BLaER1 treated with 17β-estradiol and CSF1 and Interleukin-3, amounts not matched to agents 10 nM and 100 nM (cell line): ENCODE results near the gene TRIM67.
"Not testable (repeated sequence)": the region's sequence is repeated elsewhere in the genome, so short reads cannot be mapped to it uniquely, and the experiment has no call there.

Source experiments
- H3K27ac ChIP-seq, 11 experiments: shearing (Covaris generic); formaldehyde crosslinking; 2 replicates each; pipeline ENCODE4 v1.8.1; 2022
- H3K27me3 ChIP-seq, 11 experiments: shearing (Covaris generic); formaldehyde crosslinking; 2 replicates each; pipeline ENCODE4 v1.8.1; 2022
- H3K36me3 ChIP-seq, 11 experiments: shearing (Covaris generic); formaldehyde crosslinking; 2 replicates each; pipeline ENCODE4 v1.8.1; 2022
- H3K4me1 ChIP-seq, 10 experiments: shearing (Covaris generic); formaldehyde crosslinking; 2 replicates each; pipeline ENCODE4 v1.8.1; 2022
- H3K4me2 ChIP-seq, 11 experiments: shearing (Covaris generic); formaldehyde crosslinking; 2 replicates each; pipeline ENCODE4 v1.8.1; 2022
- H3K4me3 ChIP-seq, 10 experiments: shearing (Covaris generic); formaldehyde crosslinking; 2 replicates each; pipeline ENCODE4 v1.8.1; 2022
- H3K9ac ChIP-seq, 11 experiments: shearing (Covaris generic); formaldehyde crosslinking; 2 replicates each; pipeline ENCODE4 v1.8.1; 2022
- H3K9me3 ChIP-seq, 11 experiments: shearing (Covaris generic); formaldehyde crosslinking; replicated peaks in 1 of 11; 2 replicates each; pipeline ENCODE4 v1.8.1; 2022
- H4K20me1 ChIP-seq, 11 experiments: shearing (Covaris generic); formaldehyde crosslinking; 2 replicates each; pipeline ENCODE4 v1.8.1; 2022
- Cebpa-rat ChIP-seq, 11 experiments: shearing (Covaris generic); IDR thresholded peaks; 2 replicates each; pipeline ENCODE4 v1.8.1; 2022

The TRIM67 gene

DNA sequence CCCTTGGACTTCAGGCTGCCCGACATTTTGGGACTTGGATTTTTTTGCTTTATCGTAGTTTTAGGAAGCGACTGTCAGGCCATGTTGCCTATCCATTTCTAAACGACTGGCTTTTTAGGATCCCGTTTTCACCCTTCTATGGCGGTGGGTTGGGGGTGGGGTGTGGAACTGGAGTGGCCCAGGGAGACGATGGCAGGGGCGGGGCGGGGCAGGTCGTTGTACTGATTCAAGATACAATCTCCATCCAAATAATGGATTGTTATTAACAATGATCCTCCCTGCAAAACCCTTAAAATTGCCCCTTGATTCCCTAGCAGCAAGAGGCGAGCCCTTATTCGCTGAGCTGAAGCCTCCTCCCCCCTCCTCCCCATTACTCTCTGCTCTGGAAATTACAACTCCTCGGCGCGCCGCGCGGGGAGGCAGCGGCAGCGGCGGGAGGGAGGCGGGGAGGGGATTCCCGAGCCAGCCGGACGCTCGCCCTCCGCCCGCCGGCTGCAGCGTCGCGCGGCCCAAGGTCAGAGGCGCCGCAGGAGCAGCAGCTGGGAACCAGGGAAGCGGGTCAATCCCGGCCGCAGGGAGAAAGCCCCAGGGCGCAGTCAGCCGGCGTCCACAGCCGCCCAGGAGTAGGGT, at the start of gene TRIM67:
TSS of gene TRIM67 (plus strand) at position 392 of the 630 bp plus-strand sequence. CDS start 912 bp downstream, outside the sequence.
- no peaks in the 10 kb centered on the region for H3K36me3 ChIP-seq
- H4K20me1 ChIP-seq, result no peaks in the 10 kb centered on the region
- H3K9me3 ChIP-seq, result peaks cover 28 to 39% (median 35%) of the 10 kb centered on the region in 11 experiments
- TF ChIP-seq Cebpa-rat (IDR thresholded peaks at IDR 0.05), result no peak
- H3K4me2 ChIP-seq, result no peak within 1 kb of the TSS
- no peak within 1 kb of the TSS for H3K27ac ChIP-seq
- 0 out of 20 replicates have a peak within 1 kb of the TSS, but pooled peaks of 1 of the 10 experiments have one; percentile 11 for H3K4me3 ChIP-seq
- peaks cover 22 to 41% (median 30%) of the 10 kb centered on the region in 11 experiments for H3K27me3 ChIP-seq
- H3K4me1 ChIP-seq, result peaks cover 0 to 17% (median 0%) of the 10 kb centered on the region in 10 experiments; a peak in 4 of 20 replicates
- H3K9ac ChIP-seq, result no peak within 1 kb of the TSS

DNA sequence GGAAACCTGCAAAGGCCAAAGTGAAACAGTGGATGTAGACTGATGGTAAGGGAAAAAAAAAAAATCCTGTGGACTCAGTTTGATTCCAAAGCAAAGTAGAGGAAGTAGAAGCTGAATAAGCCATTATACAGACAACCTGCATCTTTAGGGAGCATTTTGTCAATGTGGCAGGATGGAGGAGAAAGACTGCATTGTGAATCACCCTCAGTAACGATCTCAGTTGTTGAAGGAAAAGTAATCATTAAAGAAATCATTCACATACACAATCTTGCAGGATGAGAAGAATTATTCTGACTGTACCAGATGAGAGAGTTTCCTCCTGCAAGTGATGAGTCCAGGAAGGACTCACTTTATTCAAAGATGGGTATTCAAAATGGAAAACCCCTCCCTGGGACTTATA, 45.1 kb upstream of the TRIM67 start:
- Histone ChIP-seq H3K27me3 (no peaks in the 10 kb centered on the region), H3K4me2 (no peak overlapping the region), H3K9me3 (peaks cover 28 to 37% (median 31%) of the 10 kb centered on the region in 11 experiments), H3K4me3 (no peak overlapping the region), H4K20me1 (no peaks in the 10 kb centered on the region), H3K36me3 (no peaks in the 10 kb centered on the region), H3K4me1 (peaks cover 0 to 8% (median 0%) of the 10 kb centered on the region in 10 experiments; a peak in 1 of 20 replicates), H3K9ac (no peak overlapping the region), H3K27ac (no peak overlapping the region)
- no peak for TF ChIP-seq Cebpa-rat (IDR thresholded peaks at IDR 0.05)

DNA sequence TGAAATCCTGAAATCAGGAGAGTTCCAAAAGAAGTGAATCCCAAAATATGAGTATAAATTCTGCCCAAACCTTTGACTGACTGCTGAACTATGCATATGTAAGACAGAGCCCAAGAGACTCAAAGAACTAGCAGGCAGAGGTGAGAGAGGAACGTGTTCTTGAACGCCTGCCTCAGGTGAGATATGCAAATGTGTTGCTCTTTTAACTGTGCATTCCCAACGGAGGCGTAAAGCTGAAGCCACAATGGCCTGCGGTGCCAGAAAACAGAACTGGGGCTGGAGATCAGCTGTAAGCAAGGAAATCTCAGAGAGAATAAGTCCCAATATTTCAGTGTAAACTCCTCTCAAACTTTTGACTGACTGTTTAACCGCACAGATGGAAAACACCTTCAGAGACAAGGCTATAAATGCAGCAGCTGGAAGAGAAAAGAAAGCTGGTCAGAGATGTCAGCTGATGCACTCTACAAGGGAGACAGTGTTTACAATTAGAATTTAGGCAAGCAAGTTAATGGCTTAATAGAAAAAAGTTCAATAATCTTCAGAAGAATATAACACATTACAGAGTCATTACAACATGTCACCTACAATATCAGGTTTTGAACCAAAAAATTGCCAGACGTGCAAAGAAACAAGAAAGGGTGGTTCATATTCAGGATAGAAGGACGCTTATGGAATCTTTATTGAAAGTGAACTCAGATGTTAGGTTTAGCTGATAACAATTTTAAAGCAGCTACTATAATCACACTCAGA, 43.0 kb upstream of the TRIM67 start:
- H3K9me3 ChIP-seq, result peaks cover 19 to 28% (median 24%) of the 10 kb centered on the region in 11 experiments
- H3K4me1 ChIP-seq, result no peaks in the 10 kb centered on the region
- H3K4me3 ChIP-seq, result no peak overlapping the region
- H3K4me2 ChIP-seq, result no peak overlapping the region
- H3K36me3 ChIP-seq, result no peaks in the 10 kb centered on the region
- no peak overlapping the region for H3K27ac ChIP-seq
- no peak for TF ChIP-seq Cebpa-rat (IDR thresholded peaks at IDR 0.05)
- H4K20me1 ChIP-seq, result no peaks in the 10 kb centered on the region
- H3K27me3 ChIP-seq, result no peaks in the 10 kb centered on the region
- H3K9ac ChIP-seq, result no peak overlapping the region

DNA sequence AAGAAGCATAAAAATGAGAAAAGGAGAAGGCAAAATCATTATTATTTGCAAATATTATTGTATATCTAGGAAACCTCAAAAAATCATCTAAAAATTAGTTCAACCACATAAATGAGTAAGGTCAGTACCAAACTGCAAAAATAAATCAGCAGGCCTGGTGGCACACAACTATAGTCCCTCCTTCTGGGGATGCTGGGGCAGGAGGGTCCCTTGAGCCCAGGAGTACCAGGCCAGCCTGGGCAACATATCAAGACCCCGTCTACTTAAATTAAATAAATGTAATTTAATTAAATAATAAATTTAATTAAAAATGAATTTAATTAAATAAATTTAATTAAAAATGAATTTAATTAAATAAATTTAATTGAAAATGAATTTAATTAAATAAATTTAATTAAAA, 40.3 kb upstream of the TRIM67 start:
- H3K9ac ChIP-seq, result no peak overlapping the region

DNA sequence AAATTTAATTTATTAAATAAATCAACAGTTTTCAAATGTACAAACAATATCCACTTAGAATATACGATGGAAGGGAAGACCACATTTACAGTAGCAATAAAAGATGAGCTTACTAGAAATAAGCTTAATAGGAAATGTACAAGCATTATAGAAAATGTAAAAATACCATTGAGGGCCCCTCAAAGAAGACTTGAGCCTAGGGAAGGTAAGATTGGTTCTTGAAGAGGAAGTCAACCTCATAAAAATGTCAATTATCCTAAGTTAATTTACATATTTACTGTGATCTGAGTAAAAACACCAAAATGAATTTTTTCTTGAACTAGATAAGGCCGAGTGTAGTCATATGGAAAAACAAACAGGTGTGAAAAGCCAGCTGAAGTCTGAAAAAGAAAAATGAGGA, 39.7 kb upstream of the TRIM67 start:
- Histone ChIP-seq H3K27ac (no peak overlapping the region), H3K4me2 (no peak overlapping the region), H3K36me3 (no peaks in the 10 kb centered on the region), H3K4me1 (no peaks in the 10 kb centered on the region), H3K27me3 (no peaks in the 10 kb centered on the region), H4K20me1 (no peaks in the 10 kb centered on the region), H3K9ac (no peak overlapping the region), H3K9me3 (peaks cover 20 to 33% (median 27%) of the 10 kb centered on the region in 11 experiments), H3K4me3 (no peak overlapping the region)
- no peak for TF ChIP-seq Cebpa-rat (IDR thresholded peaks at IDR 0.05)

More for the DNA sequence above, 40.3 kb upstream of the TRIM67 start:
- H4K20me1 ChIP-seq, result no peaks in the 10 kb centered on the region
- no peak overlapping the region for H3K4me3 ChIP-seq
- H3K27ac ChIP-seq, result no peak overlapping the region
- no peak for TF ChIP-seq Cebpa-rat (IDR thresholded peaks at IDR 0.05)
- no peak overlapping the region for H3K4me2 ChIP-seq
- H3K27me3 ChIP-seq, result no peaks in the 10 kb centered on the region
- H3K4me1 ChIP-seq, result no peaks in the 10 kb centered on the region
- peaks cover 19 to 28% (median 24%) of the 10 kb centered on the region in 11 experiments for H3K9me3 ChIP-seq
- no peaks in the 10 kb centered on the region for H3K36me3 ChIP-seq

DNA sequence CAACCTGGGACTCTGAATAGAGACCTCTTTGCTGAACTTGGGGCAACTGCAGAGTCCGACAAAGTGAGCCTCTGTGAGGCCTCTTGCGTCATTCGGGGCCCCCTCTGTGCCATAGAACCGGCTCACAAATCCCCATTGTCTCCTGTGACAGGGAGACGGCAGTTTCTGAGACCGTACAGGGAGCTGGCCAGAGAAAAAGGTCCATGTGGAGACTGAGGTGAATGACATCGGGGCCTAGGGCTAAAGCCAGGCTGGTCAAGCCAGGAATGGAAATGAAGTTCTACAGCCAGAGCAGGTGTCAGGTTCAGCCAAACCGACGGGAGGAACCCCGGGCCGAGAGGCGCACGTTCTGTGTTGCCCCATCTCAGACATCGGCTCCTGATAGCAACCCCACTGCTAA, 37.1 kb upstream of the TRIM67 start:
- no peak for TF ChIP-seq Cebpa-rat (IDR thresholded peaks at IDR 0.05)
- no peaks in the 10 kb centered on the region for H3K4me1 ChIP-seq
- H3K9me3 ChIP-seq, result peaks cover 3 to 20% (median 11%) of the 10 kb centered on the region in 11 experiments; a peak in 19 of 22 replicates
- no peaks in the 10 kb centered on the region for H4K20me1 ChIP-seq
- no peak overlapping the region for H3K4me2 ChIP-seq
- H3K36me3 ChIP-seq, result no peaks in the 10 kb centered on the region
- no peaks in the 10 kb centered on the region for H3K27me3 ChIP-seq
- no peak overlapping the region for H3K27ac ChIP-seq
- no peak overlapping the region for H3K9ac ChIP-seq
- no peak overlapping the region for H3K4me3 ChIP-seq

DNA sequence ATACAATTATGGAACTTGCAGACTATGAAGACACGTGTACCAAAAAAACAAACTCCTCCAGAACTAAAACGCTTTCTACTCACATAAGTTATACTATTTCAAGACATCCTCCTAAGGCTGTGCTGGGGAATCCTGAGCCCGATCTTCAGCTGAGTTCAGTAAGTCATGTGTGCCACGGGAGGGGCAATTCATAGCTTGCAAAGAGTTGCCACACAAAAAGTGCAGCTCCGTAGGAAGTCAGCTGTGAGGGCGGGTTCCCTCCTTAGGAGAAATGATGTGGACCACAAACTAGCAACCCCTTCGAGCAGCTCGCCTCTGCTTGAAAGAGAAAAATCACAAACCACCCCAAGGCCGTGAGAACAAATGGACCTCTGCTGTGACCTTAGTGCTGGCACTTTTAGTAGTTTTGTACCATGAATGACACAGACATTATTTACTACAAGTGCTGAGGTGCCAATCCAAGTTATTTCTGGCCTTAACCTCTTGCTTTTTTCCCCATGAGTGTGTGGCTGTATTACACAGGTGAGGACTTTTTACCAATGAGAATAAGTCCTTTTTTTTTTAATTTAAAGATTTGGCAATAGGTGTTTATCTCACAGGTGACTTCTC, 35.8 kb upstream of the TRIM67 start:
- Histone ChIP-seq H3K27me3 (no peaks in the 10 kb centered on the region), H3K36me3 (no peaks in the 10 kb centered on the region), H4K20me1 (no peaks in the 10 kb centered on the region), H3K9ac (no peak overlapping the region), H3K9me3 (peaks cover 0 to 12% (median 4%) of the 10 kb centered on the region in 11 experiments; a peak in 11 of 22 replicates), H3K4me3 (no peak overlapping the region), H3K27ac (no peak overlapping the region), H3K4me1 (no peaks in the 10 kb centered on the region), H3K4me2 (no peak overlapping the region)
- TF ChIP-seq Cebpa-rat (IDR thresholded peaks at IDR 0.05), result no peak

DNA sequence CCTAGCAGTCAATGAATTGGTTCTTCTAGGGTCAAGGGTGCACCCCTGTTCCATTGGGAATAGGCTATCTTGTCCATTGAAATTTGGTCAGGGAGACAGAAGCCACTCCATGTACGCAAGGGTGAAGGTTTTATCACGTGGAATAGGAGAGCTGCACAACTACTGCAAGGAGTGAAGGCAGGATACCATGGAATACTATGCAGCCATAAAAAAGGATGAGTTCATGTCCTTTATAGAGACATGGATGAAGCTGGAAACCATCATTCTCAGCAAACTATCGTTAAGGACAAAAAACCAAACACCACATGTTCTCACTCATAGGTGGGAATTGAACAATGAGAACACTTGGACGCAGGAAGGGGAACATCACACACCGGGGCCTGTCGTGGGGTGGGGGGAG, 34.8 kb upstream of the TRIM67 start:
- not testable (repeated sequence) for H3K4me1 ChIP-seq, H3K27me3 ChIP-seq, H4K20me1 ChIP-seq, H3K36me3 ChIP-seq, H3K9ac ChIP-seq, H3K27ac ChIP-seq, H3K4me3 ChIP-seq, H3K4me2 ChIP-seq
- H3K9me3 ChIP-seq, result peaks cover 0 to 12% (median 4%) of the 10 kb centered on the region in 11 experiments; a peak in 11 of 22 replicates

DNA sequence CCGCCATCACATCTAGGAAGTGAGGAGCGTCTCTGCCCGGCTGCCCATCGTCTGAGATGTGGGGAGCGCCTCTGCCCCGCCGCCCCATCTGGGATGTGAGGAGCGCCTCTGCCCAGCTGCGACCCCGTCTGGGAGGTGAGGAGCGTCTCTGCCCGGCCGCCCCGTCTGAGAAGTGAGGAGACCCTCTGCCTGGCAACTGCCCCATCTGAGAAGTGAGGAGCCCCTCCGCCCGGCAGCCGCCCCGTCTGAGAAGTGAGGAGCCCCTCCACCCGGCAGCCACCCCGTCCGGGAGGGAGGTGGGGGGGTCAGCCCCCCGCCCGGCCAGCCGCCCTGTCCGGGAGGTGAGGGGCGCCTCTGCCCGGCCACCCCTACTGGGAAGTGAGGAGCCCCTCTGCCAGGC, 33.4 kb upstream of the TRIM67 start:
- not testable (repeated sequence) for H3K4me3 ChIP-seq, H3K36me3 ChIP-seq, H3K27ac ChIP-seq, H4K20me1 ChIP-seq, H3K27me3 ChIP-seq, H3K4me1 ChIP-seq, H3K9ac ChIP-seq, H3K4me2 ChIP-seq
- peaks cover 0 to 12% (median 4%) of the 10 kb centered on the region in 11 experiments; a peak in 11 of 22 replicates for H3K9me3 ChIP-seq
